Vagina (tissue), 2 donors: ENCODE data around the gene TEX51. TPM values are rescaled to one million over a fixed set of nuclear protein-coding genes. Genes with fewer than 3 reads are reported as not detected.
A peak's percentile ranks its signal among the peaks of the same experiment; 100 is the strongest.

Source experiments
- DNase-seq, 2 donors: peaks; one replicate each; pipeline ENCODE4 v3.0.0-alpha.2; 2017; ENCODE audit errors: extremely low spot score in 2 of 2
- H3K27ac ChIP-seq: fragments of 200-600 bp; sonication (generic); one replicate; pipeline ENCODE4 v1.5.1; 2019
- H3K27me3 ChIP-seq: fragments of 200-600 bp; sonication (generic); one replicate; pipeline ENCODE4 v1.5.1; 2019
- H3K36me3 ChIP-seq, 2 donors: fragments of 200-600 bp; sonication (generic); one replicate each; pipeline ENCODE4 v1.5.1; 2017 to 2019
- H3K4me1 ChIP-seq: fragments of 200-600 bp; sonication (generic); one replicate; pipeline ENCODE4 v1.5.1; 2019
- H3K4me3 ChIP-seq, 2 donors: fragments of 200-600 bp; sonication (generic); 1 replicate in 1 of 2; 2 replicates in 1 of 2; pipeline ENCODE4 v1.5.1; 2016 to 2019
- H3K9me3 ChIP-seq: fragments of 200-600 bp; sonication (generic); one replicate; pipeline ENCODE4 v1.5.1; 2019
- POLR2A ChIP-seq, 2 donors: fragments of 450-650 bp; IDR thresholded peaks; one replicate each; pipeline ENCODE4 v1.6.1; 2017; ENCODE audit warnings: antibody characterized with exemption in 2 of 2, mild to moderate bottlenecking in 2 of 2, moderate library complexity in 2 of 2
- POLR2AphosphoS5 ChIP-seq, 2 donors: sonication (generic); formaldehyde crosslinking; IDR thresholded peaks; one replicate each; pipeline ENCODE4 v1.9.0; 2017; ENCODE audit warnings: antibody characterized with exemption in 2 of 2, mild to moderate bottlenecking in 2 of 2, low read depth in 1 of 2; ENCODE audit not compliant: insufficient read depth in 1 of 2
- intact Hi-C: fragments of 100-400 bp; cut with DNase I; formaldehyde crosslinking; loops from one replicate; pipeline ENCODE4 v1.15.1; 2023
- total RNA-seq: library from RNA; depleted of rRNA; stranded (reverse); fragments of >200 nt; gene quantifications from one replicate; pipeline ENCODE4 v1.2.3, GENCODE V29; 2016
- TF ChIP-seq, protein P1 (sequence below), 3 experiments: fragments of 450-650 bp in 2 of 3; fragments of 200-600 bp in 1 of 3; sonication (generic) in 1 of 3; IDR thresholded peaks; one replicate each; pipeline ENCODE4 v1.5.1; 2017 to 2019; ENCODE audit warnings: antibody characterized with exemption in 3 of 3, mild to moderate bottlenecking in 2 of 3, moderate library complexity in 2 of 3

Gene TEX51
- not detected for total RNA-seq

DNA sequence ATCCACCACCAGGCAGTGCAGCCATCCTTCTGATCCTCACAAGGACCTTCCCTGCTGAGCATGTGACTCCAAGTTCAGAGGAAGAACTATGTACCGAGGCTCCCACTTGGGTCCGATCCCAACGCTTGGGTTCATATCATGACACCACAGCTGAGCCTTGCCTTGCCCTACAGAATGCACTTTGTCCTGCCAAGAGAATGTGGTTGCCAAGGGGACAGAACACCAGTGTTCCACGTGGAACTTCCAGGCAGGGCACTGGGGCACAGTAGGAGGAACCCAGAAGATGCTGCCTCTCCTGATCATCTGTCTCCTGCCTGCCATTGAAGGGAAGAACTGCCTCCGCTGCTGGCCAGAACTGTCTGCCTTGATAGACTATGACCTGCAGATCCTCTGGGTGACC lies at the start of gene TEX51:
TSS of gene TEX51 (plus strand) at position 255 of the 400 bp plus-strand sequence. CDS start at position 284, 29 bp downstream.
- H3K9me3 ChIP-seq = no peaks in the 10 kb centered on the region
- TF ChIP-seq POLR2AphosphoS5 (IDR thresholded peaks at IDR 0.05; ENCODE audit: insufficient read depth in 1 of 2, low read depth in 1 of 2) (no peak), POLR2A (IDR thresholded peaks at IDR 0.05) (no peak)
- TF ChIP-seq, protein P1, sequence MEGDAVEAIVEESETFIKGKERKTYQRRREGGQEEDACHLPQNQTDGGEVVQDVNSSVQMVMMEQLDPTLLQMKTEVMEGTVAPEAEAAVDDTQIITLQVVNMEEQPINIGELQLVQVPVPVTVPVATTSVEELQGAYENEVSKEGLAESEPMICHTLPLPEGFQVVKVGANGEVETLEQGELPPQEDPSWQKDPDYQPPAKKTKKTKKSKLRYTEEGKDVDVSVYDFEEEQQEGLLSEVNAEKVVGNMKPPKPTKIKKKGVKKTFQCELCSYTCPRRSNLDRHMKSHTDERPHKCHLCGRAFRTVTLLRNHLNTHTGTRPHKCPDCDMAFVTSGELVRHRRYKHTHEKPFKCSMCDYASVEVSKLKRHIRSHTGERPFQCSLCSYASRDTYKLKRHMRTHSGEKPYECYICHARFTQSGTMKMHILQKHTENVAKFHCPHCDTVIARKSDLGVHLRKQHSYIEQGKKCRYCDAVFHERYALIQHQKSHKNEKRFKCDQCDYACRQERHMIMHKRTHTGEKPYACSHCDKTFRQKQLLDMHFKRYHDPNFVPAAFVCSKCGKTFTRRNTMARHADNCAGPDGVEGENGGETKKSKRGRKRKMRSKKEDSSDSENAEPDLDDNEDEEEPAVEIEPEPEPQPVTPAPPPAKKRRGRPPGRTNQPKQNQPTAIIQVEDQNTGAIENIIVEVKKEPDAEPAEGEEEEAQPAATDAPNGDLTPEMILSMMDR (IDR thresholded peaks at IDR 0.05) = no peak
- H3K36me3 ChIP-seq = no peaks in the 10 kb centered on the region
- no peaks in the 10 kb centered on the region for H3K27me3 ChIP-seq
- peak in 1 of 2 donors; percentile 88 for DNase-seq
- intact Hi-C loops = no loop called here
- no peak within 1 kb of the TSS for H3K4me3 ChIP-seq
- H3K4me1 ChIP-seq = no peaks in the 10 kb centered on the region
- no peak within 1 kb of the TSS for H3K27ac ChIP-seq

DNA sequence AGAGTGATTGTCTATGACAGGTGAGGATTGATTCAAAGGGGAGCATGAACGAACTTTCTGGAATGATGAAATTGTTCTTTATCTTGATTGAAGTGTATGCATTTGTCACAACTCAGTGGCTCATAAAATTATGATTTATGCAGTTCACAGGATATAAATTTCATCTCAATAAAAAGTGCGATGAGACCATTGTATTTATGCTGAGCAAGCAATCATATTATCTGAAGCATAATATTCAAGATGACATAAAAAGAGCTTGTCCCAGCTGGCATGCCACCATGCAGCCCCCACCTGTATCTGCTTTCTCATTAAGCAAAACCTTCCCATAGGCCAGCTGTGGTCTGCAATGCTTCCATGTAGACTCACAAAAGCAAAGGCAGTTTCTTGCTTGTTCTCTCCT lies 49.6 kb upstream of the TEX51 start:
- Histone ChIP-seq H3K4me1 (no peaks in the 10 kb centered on the region), H3K27me3 (no peaks in the 10 kb centered on the region), H3K9me3 (no peaks in the 10 kb centered on the region), H3K36me3 (no peaks in the 10 kb centered on the region), H3K27ac (no peak overlapping the region), H3K4me3 (no peak overlapping the region)
- TF ChIP-seq POLR2A (IDR thresholded peaks at IDR 0.05) (no peak), POLR2AphosphoS5 (IDR thresholded peaks at IDR 0.05; ENCODE audit: insufficient read depth in 1 of 2, low read depth in 1 of 2) (no peak)
- TF ChIP-seq, protein P1 (IDR thresholded peaks at IDR 0.05) = no peak
- peak in 1 of 2 donors; percentile 37 for DNase-seq
- intact Hi-C loops = no loop called here

- Histone ChIP-seq H3K36me3 (no peaks in the 10 kb centered on the region), H3K9me3 (no peaks in the 10 kb centered on the region), H3K27me3 (no peaks in the 10 kb centered on the region), H3K4me1 (no peaks in the 10 kb centered on the region), H3K27ac (no peak overlapping the region), H3K4me3 (no peak overlapping the region)
- TF ChIP-seq, protein P1 (IDR thresholded peaks at IDR 0.05) = no peak
- TF ChIP-seq POLR2A (IDR thresholded peaks at IDR 0.05) = no peak
- TF ChIP-seq POLR2AphosphoS5 (IDR thresholded peaks at IDR 0.05; ENCODE audit: insufficient read depth in 1 of 2, low read depth in 1 of 2) = no peak
- DNase-seq = peak; percentile 70 to 88
- intact Hi-C loops = no loop called here
Measured at GRCh38 chr2:126849486-126849885, 49.2 kb upstream of the TEX51 start.

DNA sequence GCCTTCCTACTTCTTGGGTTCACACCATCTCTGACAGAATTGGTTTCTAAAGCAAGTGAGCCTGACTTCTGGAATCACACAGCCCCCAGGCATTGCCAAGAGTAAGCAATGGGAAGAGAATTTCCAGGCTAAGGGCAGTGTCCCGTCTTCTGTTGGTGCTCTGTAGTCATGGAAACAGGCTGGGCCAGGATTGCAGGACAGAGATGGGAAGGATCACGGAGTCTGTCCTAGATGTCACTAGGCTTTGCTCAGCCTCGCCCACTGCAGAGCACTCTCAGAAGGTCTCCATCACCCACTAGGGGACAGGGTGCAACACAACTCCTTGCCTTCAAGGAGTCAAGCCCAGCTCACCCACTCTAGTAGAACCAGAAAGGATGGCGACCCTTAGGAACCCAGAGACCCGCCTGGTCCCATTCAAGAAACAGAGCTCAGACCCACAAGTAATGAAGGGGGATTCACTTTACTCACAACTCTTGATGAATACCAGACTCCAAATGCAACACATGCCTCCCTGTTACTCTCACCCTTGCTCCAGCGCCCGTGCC lies 48.6 kb upstream of the TEX51 start:
- no peak overlapping the region for H3K27ac ChIP-seq
- TF ChIP-seq POLR2AphosphoS5 (IDR thresholded peaks at IDR 0.05; ENCODE audit: insufficient read depth in 1 of 2, low read depth in 1 of 2) = no peak
- no peak for TF ChIP-seq POLR2A (IDR thresholded peaks at IDR 0.05)
- TF ChIP-seq, protein P1 (IDR thresholded peaks at IDR 0.05) = no peak
- no peaks in the 10 kb centered on the region for H3K27me3 ChIP-seq
- H3K4me1 ChIP-seq = no peaks in the 10 kb centered on the region
- no peaks in the 10 kb centered on the region for H3K36me3 ChIP-seq
- peak; percentile 49 to 60 for DNase-seq
- intact Hi-C loops = no loop called here
- H3K9me3 ChIP-seq = no peaks in the 10 kb centered on the region
- H3K4me3 ChIP-seq = no peak overlapping the region

DNA sequence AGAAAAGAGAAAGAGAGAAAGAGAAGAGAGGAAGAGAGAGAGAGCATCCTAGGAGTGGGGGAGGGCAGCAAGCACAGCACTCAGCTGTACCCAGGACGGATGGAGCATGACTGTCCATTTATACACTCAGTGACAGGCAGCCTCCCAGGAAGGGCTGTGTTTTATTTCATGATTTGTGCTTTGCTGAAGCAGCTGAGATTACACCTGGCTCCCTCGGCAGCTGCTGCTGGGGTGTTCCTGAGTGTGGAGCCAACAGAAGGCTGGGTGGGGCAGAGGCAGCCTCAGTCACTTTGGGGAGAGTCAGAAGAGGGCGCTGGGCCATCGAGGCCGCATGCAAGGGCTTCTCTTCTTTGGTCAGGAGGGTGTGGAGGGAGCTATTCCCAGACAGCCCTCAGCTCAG lies 47.8 kb upstream of the TEX51 start:
- H3K27me3 ChIP-seq = no peaks in the 10 kb centered on the region
- TF ChIP-seq, protein P1 (IDR thresholded peaks at IDR 0.05) = no peak
- TF ChIP-seq POLR2A (IDR thresholded peaks at IDR 0.05) (no peak), POLR2AphosphoS5 (IDR thresholded peaks at IDR 0.05; ENCODE audit: insufficient read depth in 1 of 2, low read depth in 1 of 2) (no peak)
- no peaks in the 10 kb centered on the region for H3K4me1 ChIP-seq
- H3K36me3 ChIP-seq = no peaks in the 10 kb centered on the region
- intact Hi-C loops = no loop called here
- no peaks in the 10 kb centered on the region for H3K9me3 ChIP-seq
- no peak overlapping the region for H3K4me3 ChIP-seq
- peak in 1 of 2 donors; percentile 52 for DNase-seq
- H3K27ac ChIP-seq = no peak overlapping the region
